ENCODE measurements around the gene AKNA.

AKNA gene

GRCh38 chr9:114316605-114317230 is 71.1 kb downstream of the AKNA start:
- no peak for DNase-seq

DNA sequence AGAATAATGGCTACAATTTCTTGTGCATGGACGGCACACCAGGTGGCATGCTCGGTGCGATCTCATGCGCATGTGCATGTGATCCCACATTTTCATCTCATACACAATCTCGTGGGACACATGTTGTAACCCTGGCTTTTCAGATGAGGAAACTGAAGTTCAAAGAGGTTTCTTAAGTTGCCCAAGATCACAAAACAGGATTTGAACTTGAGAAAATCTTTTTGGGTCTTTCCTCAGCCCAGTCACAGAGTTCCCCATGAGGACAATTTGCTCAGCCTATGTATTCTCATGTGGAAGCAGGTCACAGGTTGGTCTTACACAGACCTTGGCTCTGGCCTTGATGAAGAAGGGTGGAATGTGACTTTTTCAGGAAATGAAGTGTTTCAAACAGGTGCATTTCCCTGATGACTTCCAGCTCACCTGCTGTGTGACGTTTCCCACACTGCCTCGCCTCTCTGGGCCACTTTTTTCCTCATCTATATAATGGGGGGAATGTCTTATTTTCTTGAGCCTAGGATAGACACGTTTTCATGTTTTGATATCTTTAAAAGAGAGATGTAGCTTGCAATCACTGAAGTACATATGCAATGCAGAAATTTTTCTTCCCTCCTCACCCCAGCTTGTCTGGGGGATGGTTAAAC is 71.9 kb downstream of the AKNA start:
- no peak for DNase-seq

- DNase-seq: no peak
Measured at GRCh38 chr9:114314881-114315722, 72.7 kb downstream of the AKNA start.

- DNase-seq: no peak
Measured at GRCh38 chr9:114314256-114314867, 73.4 kb downstream of the AKNA start.

- no peak for DNase-seq
Measured at GRCh38 chr9:114313186-114313585, 74.6 kb downstream of the AKNA start.

- no peak for DNase-seq
Measured at GRCh38 chr9:114312513-114312875, 75.3 kb downstream of the AKNA start.

- DNase-seq: no peak
Measured at GRCh38 chr9:114311571-114312512, 75.9 kb downstream of the AKNA start.

GRCh38 chr9:114310471-114311450 is 77.0 kb downstream of the AKNA start:
- no peak for DNase-seq

DNA sequence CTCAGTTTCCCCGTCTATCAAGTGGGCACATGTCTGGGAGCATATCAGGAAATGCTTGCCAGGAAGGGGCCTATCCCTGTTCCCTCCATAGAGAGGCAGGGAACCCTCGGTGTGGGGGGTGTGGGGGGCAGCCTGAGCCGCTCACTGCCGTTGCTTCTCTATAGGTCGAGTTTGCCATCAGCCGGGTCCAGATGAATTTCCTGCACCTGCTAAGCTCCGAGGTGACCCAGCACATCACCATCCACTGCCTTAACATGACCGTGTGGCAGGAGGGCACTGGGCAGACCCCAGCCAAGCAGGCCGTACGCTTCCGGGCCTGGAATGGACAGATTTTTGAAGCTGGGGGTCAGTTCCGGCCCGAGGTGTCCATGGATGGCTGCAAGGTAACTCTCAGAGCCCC is 78.7 kb downstream of the AKNA start:
- DNase-seq: no peak

- no peak for DNase-seq
Measured at GRCh38 chr9:114308361-114308950, 79.3 kb downstream of the AKNA start.

GRCh38 chr9:114307899-114308267 is 79.9 kb downstream of the AKNA start:
- no peak for DNase-seq

DNA sequence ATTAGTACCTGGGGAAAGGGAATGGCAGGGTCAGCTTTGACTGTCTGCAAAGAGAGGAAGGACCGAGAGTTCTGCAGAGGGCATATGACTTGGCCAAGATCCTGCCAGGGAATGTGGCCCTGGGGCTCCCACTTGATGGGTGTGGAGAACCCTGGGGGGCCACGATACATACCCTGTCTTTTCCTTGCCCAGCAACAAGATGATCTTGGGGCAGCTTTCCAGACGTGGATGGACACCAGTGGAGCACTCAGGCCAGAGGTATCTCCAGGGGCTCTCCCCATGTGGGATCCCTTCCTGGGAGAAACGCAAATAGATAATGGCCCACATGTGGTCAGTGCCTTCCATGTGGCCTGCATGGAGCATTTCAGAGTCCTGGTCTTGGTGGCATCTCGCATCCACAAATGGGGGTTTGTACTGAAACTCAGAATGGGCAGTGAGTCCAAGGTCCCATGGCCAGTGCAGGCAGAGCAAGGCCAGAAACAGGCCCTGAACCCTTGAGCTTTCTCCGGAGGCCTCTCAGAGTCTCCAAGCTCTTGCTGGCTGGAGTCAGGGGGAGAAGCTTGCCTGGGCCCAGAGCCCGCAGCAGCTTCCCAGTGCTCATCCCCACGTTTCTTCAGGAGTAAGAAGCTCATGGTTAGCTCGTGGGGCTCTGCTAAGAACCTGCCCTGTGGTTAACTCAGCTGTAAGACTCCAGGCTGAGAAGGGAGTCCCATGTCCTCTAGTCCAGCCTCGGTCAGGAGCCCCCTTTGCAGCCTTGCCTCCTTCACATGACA is 83.2 kb downstream of the AKNA start:
- DNase-seq: no peak

- no peak for DNase-seq
Measured at GRCh38 chr9:114303977-114304376, 83.8 kb downstream of the AKNA start.

GRCh38 chr9:114303571-114303970 is 84.2 kb downstream of the AKNA start:
- DNase-seq: no peak

DNA sequence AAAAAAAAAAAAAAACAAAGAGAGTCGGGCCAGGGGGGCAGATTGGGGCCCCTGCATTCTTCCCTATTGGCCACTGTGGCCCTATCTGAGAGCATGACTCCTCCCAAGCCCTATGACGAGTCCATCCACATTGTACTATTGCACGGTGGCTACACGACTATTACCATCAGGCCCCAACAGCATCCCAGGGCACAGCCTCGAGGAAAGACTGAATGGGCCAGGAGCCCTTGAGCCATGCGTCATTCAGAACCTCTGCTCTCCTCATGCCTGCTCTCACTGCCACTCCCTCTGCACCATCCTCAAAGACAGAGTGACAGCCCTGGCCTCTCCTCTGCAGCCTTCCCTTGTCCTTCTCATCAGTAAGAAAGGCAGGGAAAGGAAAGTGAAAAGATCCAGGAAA is 85.1 kb downstream of the AKNA start:
- DNase-seq: no peak

GRCh38 chr9:114301798-114302565 is 85.8 kb downstream of the AKNA start:
- DNase-seq: no peak

DNA sequence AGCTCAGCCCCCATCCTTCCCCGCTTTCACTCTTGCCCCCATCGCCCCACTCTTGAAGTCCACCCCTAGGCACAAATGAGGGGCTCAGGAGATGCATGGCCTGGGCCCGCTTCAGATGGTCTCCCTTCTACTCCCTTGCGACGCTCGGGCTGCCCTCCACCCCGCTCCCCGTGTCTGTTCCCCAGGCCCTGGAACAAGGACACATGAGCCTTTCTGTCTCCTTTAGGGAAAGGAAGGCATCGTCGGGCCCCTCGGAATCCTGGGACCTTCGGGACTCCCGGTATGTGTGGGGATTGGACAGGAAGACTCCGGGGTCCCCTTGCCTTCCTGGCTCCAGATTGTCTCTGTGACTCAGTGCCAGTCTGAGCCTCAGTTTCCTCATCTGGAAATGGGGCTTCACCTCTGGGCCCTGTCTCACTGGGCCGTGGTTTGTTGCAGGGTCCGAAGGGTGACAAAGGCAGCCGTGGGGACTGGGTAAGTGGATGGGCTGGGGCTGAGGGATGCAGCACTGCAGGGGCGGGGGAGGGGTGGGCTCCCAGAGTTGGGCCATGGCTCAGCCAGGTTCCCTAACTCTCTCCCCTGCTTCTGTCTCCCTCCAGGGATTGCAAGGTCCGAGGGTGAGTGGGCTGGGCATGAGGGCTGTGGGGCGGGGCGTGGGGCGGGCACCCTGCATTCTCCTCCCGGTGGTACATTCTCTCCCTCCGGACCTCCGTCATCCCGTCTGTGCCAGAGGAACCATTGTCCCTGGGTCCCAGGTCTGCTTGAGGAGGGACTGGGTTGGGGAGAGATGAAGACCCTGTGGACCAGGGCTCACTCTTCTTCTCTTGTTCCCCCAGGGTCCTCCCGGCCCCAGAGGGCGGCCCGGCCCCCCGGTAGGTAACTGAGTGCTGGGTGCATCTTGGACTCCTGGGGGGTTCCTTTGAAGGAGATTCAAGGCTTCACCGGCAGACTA is 86.7 kb downstream of the AKNA start:
- DNase-seq: no peak
